ENCODE data around the gene MTM1.

MTM1 gene

DNA sequence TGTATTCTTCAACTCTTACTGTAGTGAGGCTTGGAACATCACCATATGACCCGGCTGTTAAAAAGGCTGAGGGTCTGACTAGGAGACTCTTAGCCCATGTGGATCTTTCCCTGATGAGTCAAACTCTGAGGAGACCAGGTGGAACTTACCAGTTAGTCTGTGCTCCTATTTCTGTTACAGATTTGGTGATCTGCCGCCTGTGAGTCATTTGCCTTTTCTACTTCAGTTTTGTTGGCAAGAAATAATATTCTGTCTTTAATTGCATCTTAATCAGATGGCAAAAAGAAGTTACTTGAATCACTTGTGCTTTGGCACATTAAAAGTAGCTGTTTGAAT, 48.4 kb downstream of the MTM1 start:
- H3K9me3 ChIP-seq (ENCODE audit: control insufficient read depth, low read length), result no peaks in the 10 kb centered on the region
- no peaks in the 10 kb centered on the region for H3K27me3 ChIP-seq (ENCODE audit: control insufficient read depth, insufficient read depth, low read length)
- no peaks in the 10 kb centered on the region for H3K4me1 ChIP-seq (ENCODE audit: control insufficient read depth, insufficient read depth, low read length)
- no peaks in the 10 kb centered on the region for H3K36me3 ChIP-seq (ENCODE audit: control insufficient read depth, insufficient read depth, low read length)
- H3K9ac ChIP-seq (ENCODE audit: low read length), result no peak overlapping the region
- no peak overlapping the region for H3K4me3 ChIP-seq (ENCODE audit: low read length)

DNA sequence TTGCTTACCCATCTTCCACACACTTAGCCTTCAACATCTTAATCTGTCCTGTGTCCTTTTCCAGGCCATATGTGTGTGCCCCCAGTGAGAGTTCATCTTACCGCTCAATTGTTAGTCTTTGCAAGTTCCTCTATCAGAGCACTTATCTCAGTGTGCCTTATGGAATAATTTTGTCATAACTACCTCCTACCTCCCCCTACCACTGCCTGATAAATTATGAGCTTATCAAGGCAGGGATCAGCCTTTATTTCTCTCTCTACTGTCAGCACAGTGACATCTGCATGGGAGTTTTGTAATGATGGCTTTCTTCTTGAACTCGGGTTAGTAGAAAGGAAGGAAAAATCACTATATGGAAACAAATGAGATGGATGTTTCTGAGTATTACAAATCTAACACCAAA, 53.2 kb downstream of the MTM1 start:
- Histone ChIP-seq H3K9ac (ENCODE audit: low read length) (no peak overlapping the region), H3K4me1 (ENCODE audit: control insufficient read depth, insufficient read depth, low read length) (no peaks in the 10 kb centered on the region), H3K36me3 (ENCODE audit: control insufficient read depth, insufficient read depth, low read length) (no peaks in the 10 kb centered on the region), H3K27me3 (ENCODE audit: control insufficient read depth, insufficient read depth, low read length) (no peaks in the 10 kb centered on the region), H3K9me3 (ENCODE audit: control insufficient read depth, low read length) (no peaks in the 10 kb centered on the region), H3K4me3 (ENCODE audit: low read length) (no peak overlapping the region)

DNA sequence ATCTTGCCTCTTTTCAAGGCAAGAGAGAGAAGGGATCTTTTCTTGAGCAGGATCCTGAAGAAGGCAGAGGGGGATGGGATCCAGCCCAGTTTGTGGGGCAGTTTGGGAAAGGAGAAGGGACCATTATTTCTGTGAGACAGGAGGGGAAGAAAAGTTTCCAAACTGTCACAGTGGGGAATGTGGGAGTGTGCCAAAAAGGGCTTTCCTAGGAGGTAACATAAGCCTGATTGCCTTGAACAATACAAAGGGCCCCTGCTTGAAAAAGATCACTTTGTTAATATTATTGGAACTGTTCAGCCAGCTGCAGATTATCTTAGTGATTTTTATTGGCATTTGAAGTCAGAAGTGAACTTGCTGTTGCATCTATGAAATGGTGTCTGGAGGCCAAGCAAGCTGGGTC, 55.2 kb downstream of the MTM1 start:
- no peak overlapping the region for H3K9ac ChIP-seq (ENCODE audit: low read length)
- H3K4me1 ChIP-seq (ENCODE audit: control insufficient read depth, insufficient read depth, low read length), result peaks cover 3% of the 10 kb centered on the region
- H3K27me3 ChIP-seq (ENCODE audit: control insufficient read depth, insufficient read depth, low read length), result no peaks in the 10 kb centered on the region
- H3K9me3 ChIP-seq (ENCODE audit: control insufficient read depth, low read length), result no peaks in the 10 kb centered on the region
- no peak overlapping the region for H3K4me3 ChIP-seq (ENCODE audit: low read length)
- no peaks in the 10 kb centered on the region for H3K36me3 ChIP-seq (ENCODE audit: control insufficient read depth, insufficient read depth, low read length)

DNA sequence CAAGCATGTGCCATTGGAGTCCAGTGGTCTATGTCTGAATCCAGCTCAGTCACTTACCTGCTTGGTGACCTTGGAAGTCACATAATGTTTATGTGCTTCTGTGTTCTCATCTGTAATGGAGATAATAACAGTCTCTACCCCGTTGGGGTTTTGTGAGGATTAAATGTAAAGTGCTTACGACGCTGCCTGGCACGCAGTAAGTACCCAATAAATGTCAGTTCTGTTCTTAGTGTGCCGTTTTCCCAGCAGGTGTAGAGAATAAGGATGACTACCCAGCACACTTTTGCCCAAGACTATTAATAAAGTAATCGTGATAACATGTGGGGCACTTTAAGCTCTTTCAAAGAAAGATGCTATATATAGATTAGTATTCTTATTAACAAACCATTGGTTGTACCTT, 56.7 kb downstream of the MTM1 start:
- Histone ChIP-seq H3K36me3 (ENCODE audit: control insufficient read depth, insufficient read depth, low read length) (no peaks in the 10 kb centered on the region), H3K9me3 (ENCODE audit: control insufficient read depth, low read length) (no peaks in the 10 kb centered on the region), H3K27me3 (ENCODE audit: control insufficient read depth, insufficient read depth, low read length) (no peaks in the 10 kb centered on the region), H3K4me1 (ENCODE audit: control insufficient read depth, insufficient read depth, low read length) (peaks cover 3% of the 10 kb centered on the region), H3K4me3 (ENCODE audit: low read length) (no peak overlapping the region), H3K9ac (ENCODE audit: low read length) (no peak overlapping the region)

DNA sequence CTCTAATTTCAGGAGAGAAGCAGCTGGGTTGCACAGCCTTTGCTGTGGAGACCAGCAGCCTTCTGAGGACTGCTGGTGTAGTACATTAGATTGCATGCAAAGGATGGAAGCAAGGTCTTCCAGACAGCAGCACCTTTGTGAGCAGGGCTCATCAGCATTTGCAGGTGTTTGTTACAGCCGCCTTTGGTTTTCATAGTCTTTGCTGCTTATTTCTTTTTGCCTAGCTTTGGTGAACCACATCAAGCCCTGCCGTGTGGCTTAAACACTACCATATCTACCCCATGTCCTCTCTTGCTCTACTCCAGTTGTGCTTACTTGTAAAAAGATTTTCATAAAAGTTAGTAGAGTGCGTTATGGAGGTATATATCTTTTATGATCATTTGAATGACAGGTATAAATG, 57.5 kb downstream of the MTM1 start:
- H3K4me1 ChIP-seq (ENCODE audit: control insufficient read depth, insufficient read depth, low read length), result peaks cover 3% of the 10 kb centered on the region
- no peaks in the 10 kb centered on the region for H3K9me3 ChIP-seq (ENCODE audit: control insufficient read depth, low read length)
- no peaks in the 10 kb centered on the region for H3K27me3 ChIP-seq (ENCODE audit: control insufficient read depth, insufficient read depth, low read length)
- H3K9ac ChIP-seq (ENCODE audit: low read length), result no peak overlapping the region
- H3K4me3 ChIP-seq (ENCODE audit: low read length), result no peak overlapping the region
- peaks cover 3% of the 10 kb centered on the region for H3K36me3 ChIP-seq (ENCODE audit: control insufficient read depth, insufficient read depth, low read length)

DNA sequence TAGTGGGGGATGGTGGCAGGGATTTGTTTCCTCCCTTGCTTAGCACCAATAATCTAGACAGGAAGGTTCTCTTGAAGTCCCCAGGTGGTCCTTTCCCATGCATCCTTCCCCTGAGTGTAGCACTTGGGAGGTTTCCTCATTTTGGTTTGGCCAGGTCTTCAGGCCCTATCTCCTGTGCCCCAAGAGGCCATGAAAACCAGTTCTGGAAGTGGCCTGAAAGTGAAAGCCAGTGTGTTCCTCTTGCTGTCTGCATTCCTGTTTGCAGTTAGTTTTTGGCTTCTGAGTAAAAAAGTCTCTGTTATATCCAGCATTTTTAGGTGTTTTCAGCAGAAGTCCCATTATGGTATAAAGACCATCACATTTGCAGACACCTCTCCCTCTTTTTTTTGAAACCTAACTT, 59.5 kb downstream of the MTM1 start:
- no peak overlapping the region for H3K4me3 ChIP-seq (ENCODE audit: low read length)
- peaks cover 3% of the 10 kb centered on the region for H3K4me1 ChIP-seq (ENCODE audit: control insufficient read depth, insufficient read depth, low read length)
- H3K9me3 ChIP-seq (ENCODE audit: control insufficient read depth, low read length), result no peaks in the 10 kb centered on the region
- peaks cover 3% of the 10 kb centered on the region for H3K36me3 ChIP-seq (ENCODE audit: control insufficient read depth, insufficient read depth, low read length)
- no peak overlapping the region for H3K9ac ChIP-seq (ENCODE audit: low read length)
- no peaks in the 10 kb centered on the region for H3K27me3 ChIP-seq (ENCODE audit: control insufficient read depth, insufficient read depth, low read length)

DNA sequence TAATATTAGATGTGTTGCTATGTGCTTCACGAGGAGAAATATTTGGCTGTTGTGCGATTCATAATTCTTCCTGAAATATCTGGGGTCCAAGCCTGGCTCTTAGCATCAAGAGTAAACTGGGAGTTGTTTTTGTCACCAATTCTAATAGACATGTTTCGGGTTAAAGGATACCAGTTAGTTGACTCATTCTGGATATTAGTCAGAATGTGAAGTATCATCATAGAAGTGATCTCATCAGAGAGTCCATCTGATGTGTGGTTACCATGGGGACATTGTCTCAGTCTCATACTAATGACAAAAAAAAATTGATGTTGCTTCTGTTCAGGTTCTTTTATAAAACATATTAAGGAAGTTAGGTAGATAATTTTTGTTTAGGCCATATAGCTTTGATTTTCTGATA, 67.5 kb downstream of the MTM1 start:
- no peak overlapping the region for H3K9ac ChIP-seq (ENCODE audit: low read length)
- H3K27me3 ChIP-seq (ENCODE audit: control insufficient read depth, insufficient read depth, low read length), result no peaks in the 10 kb centered on the region

DNA sequence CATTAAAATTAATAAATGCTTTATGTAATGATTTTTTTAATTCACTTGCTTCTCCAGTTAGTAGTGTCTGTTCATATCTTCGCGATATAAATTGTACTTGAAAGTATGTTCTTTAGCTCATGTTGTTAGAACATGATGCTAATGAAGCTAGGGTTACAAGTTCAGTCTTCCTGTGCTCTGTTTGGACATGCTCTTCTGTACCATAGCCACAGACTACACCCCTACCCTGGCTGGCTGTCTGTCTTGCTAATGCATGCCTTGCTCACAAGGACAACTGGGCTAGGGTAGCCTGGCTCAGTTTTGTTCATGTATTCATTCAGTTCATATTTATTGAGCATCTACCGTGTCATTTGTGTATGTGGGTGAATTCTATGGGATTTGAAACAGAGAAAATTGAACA, 74.0 kb downstream of the MTM1 start:
- Histone ChIP-seq H3K27me3 (ENCODE audit: control insufficient read depth, insufficient read depth, low read length) (no peaks in the 10 kb centered on the region), H3K9me3 (ENCODE audit: control insufficient read depth, low read length) (no peaks in the 10 kb centered on the region), H3K36me3 (ENCODE audit: control insufficient read depth, insufficient read depth, low read length) (no peaks in the 10 kb centered on the region), H3K9ac (ENCODE audit: low read length) (no peak overlapping the region), H3K4me1 (ENCODE audit: control insufficient read depth, insufficient read depth, low read length) (no peaks in the 10 kb centered on the region), H3K4me3 (ENCODE audit: low read length) (no peak overlapping the region)

More for the DNA sequence above, 67.5 kb downstream of the MTM1 start:
- no peaks in the 10 kb centered on the region for H3K4me1 ChIP-seq (ENCODE audit: control insufficient read depth, insufficient read depth, low read length)
- no peaks in the 10 kb centered on the region for H3K9me3 ChIP-seq (ENCODE audit: control insufficient read depth, low read length)
- H3K4me3 ChIP-seq (ENCODE audit: low read length), result no peak overlapping the region
- no peaks in the 10 kb centered on the region for H3K36me3 ChIP-seq (ENCODE audit: control insufficient read depth, insufficient read depth, low read length)

DNA sequence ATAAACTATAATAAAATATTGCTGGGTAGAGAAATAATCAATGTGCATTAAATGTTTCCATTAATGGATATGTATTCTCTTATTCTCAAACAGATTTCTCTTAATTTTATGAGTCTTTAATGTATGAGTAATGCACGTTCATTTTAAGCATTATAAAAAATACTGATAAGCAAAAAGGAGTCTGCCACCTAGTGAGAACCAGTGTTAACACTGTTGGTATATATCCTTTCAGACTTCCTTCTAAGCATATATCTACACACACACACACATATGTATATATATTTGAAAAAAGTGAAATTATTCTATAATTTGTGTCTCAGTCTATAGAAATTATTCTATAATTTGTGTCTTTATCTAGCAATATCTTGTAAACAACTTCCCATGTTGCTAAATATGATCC, 74.8 kb downstream of the MTM1 start:
- no peaks in the 10 kb centered on the region for H3K9me3 ChIP-seq (ENCODE audit: control insufficient read depth, low read length)
- no peak overlapping the region for H3K4me3 ChIP-seq (ENCODE audit: low read length)
- H3K27me3 ChIP-seq (ENCODE audit: control insufficient read depth, insufficient read depth, low read length), result no peaks in the 10 kb centered on the region
- no peak overlapping the region for H3K9ac ChIP-seq (ENCODE audit: low read length)
- no peaks in the 10 kb centered on the region for H3K4me1 ChIP-seq (ENCODE audit: control insufficient read depth, insufficient read depth, low read length)
- no peaks in the 10 kb centered on the region for H3K36me3 ChIP-seq (ENCODE audit: control insufficient read depth, insufficient read depth, low read length)

DNA sequence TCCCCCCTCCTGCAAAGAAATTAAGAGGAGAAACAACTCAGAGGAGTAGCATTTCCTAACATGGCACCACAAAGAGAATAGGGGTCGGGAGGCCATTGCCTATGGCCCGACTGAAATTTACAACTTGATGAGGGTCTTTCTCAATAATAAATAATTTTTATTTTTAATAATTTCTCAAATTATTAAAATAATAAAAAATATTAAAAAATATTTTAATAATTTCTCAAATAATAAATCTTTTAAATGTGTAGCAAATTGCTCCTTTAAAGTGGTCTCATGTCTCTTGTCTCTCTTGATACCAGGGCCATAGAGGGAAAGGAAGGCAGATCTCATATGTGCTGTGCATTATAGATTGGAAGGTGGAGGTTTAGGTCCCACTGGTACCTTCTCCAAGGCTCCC, 75.5 kb downstream of the MTM1 start:
- no peak overlapping the region for H3K9ac ChIP-seq (ENCODE audit: low read length)

DNA sequence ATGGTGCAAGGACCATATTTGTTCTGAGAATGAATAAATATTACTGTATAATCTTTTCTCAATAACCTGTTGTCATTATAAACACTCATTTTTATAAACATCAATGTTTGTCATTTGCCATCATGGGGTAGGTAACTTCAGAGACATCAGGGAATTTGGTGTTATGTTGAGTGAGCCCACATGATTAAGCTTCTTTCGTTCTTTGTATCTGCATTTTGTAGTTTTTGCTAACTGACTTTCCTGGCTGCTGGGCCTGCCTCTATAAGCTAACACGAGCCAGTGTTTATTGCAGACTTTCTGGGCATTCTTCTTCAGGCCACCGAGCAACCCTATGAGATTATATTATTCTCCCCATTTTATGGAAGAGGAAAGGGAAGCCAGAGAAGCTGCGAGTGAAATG, 76.0 kb downstream of the MTM1 start:
- Histone ChIP-seq H3K9ac (ENCODE audit: low read length) (no peak overlapping the region), H3K9me3 (ENCODE audit: control insufficient read depth, low read length) (no peaks in the 10 kb centered on the region), H3K27me3 (ENCODE audit: control insufficient read depth, insufficient read depth, low read length) (no peaks in the 10 kb centered on the region), H3K4me3 (ENCODE audit: low read length) (no peak overlapping the region), H3K4me1 (ENCODE audit: control insufficient read depth, insufficient read depth, low read length) (no peaks in the 10 kb centered on the region), H3K36me3 (ENCODE audit: control insufficient read depth, insufficient read depth, low read length) (no peaks in the 10 kb centered on the region)

More for the DNA sequence above, 75.5 kb downstream of the MTM1 start:
- no peaks in the 10 kb centered on the region for H3K27me3 ChIP-seq (ENCODE audit: control insufficient read depth, insufficient read depth, low read length)
- no peak overlapping the region for H3K4me3 ChIP-seq (ENCODE audit: low read length)
- no peaks in the 10 kb centered on the region for H3K4me1 ChIP-seq (ENCODE audit: control insufficient read depth, insufficient read depth, low read length)
- no peaks in the 10 kb centered on the region for H3K9me3 ChIP-seq (ENCODE audit: control insufficient read depth, low read length)
- H3K36me3 ChIP-seq (ENCODE audit: control insufficient read depth, insufficient read depth, low read length), result no peaks in the 10 kb centered on the region

DNA sequence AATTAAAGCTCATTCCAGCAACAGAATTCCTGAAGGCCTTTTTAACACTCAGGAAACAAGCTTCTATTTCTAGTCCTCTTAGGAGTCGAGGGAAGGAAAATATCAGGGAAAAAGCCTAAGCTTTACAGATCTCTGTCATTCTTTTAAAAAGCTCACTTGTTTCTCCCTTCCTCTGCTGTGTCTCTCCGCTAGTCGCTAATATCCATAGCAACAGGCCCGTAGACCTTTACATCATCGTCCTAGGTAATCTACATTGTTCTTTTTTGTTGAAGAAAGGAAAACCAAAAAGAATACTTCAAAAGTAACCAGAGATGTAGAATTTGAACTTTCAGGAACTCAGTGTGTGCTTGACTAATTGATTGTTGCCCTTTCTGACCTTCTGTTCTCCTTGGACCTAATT, 78.9 kb downstream of the MTM1 start:
- Histone ChIP-seq H3K4me1 (ENCODE audit: control insufficient read depth, insufficient read depth, low read length) (no peaks in the 10 kb centered on the region), H3K9ac (ENCODE audit: low read length) (no peak overlapping the region), H3K27me3 (ENCODE audit: control insufficient read depth, insufficient read depth, low read length) (no peaks in the 10 kb centered on the region), H3K4me3 (ENCODE audit: low read length) (no peak overlapping the region), H3K36me3 (ENCODE audit: control insufficient read depth, insufficient read depth, low read length) (no peaks in the 10 kb centered on the region), H3K9me3 (ENCODE audit: control insufficient read depth, low read length) (no peaks in the 10 kb centered on the region)

DNA sequence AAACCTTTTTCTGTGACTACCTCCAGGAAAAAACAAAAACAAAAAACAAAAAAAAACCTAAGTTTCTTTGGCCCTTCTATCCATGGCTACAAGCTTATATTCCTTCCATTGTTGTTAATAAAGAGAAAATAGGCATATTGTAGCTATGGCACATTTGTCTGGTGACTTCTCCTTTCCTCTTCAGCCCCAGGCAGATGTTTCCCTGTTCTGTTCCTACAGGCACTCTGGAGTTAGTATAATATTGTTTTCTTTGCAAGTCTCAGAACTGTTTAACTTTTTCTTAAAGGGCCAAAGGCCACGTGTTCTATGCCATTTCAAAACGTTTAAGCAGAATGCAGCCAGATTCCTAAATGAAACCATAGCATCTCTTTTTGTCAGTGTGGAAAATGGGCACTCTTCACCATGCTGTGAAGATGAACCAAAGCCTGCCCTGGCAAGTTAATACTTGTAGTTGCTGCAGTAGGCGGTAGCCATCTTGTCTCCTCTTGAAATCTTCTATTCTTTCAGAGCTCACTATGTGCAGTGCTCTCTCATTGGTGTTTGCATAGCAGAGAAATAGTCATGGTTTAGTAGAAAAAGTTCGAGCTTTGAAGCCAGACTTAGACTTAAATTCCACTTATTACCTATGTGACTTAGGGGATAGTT, 80.0 kb downstream of the MTM1 start:
- no peaks in the 10 kb centered on the region for H3K27me3 ChIP-seq (ENCODE audit: control insufficient read depth, insufficient read depth, low read length)
- H3K4me1 ChIP-seq (ENCODE audit: control insufficient read depth, insufficient read depth, low read length), result no peaks in the 10 kb centered on the region
- H3K9ac ChIP-seq (ENCODE audit: low read length), result no peak overlapping the region
- H3K36me3 ChIP-seq (ENCODE audit: control insufficient read depth, insufficient read depth, low read length), result no peaks in the 10 kb centered on the region
- H3K9me3 ChIP-seq (ENCODE audit: control insufficient read depth, low read length), result no peaks in the 10 kb centered on the region
- no peak overlapping the region for H3K4me3 ChIP-seq (ENCODE audit: low read length)
